Forelimb muscle (tissue), 1 donor: ENCODE measurements around the gene SDHAF1. TPM values are rescaled to one million over a fixed set of nuclear protein-coding genes. Genes with fewer than 3 reads are reported as not detected.
A peak's percentile ranks its signal among the peaks of the same experiment; 100 is the strongest.
"Not testable (repeated sequence)": the region's sequence is repeated elsewhere in the genome, so short reads cannot be mapped to it uniquely, and the experiment has no call there.

Source experiments
- DNase-seq: peaks from one replicate; pipeline ENCODE4 v3.0.0-alpha.2; 2013; ENCODE audit warnings: low read depth
- polyA plus RNA-seq: library from polyadenylated mRNA; unstranded; fragments of 120-200 nt; gene quantifications from one replicate; pipeline ENCODE4 v1.2.1, GENCODE V29; 2013; ENCODE audit not compliant: insufficient read length

The SDHAF1 gene
- polyA plus RNA-seq, 1 donor: 12.9 TPM

GRCh38 chr19:36014012-36014924, 19.3 kb downstream of the SDHAF1 start, which contains the start of gene ALKBH6:
TSS of gene ALKBH6 (minus strand) at chr19:36014213. CDS start at chr19:36013397, 816 bp downstream.
- DNase-seq: peak; percentile 93

- no peak for DNase-seq
These were observed 24.2 kb downstream of the SDHAF1 start for GRCh38 chr19:36019061-36019670.

- no peak for DNase-seq
These were observed 28.4 kb downstream of the SDHAF1 start for GRCh38 chr19:36023432-36023831.

- DNase-seq: no peak
These were observed 30.6 kb downstream of the SDHAF1 start for GRCh38 chr19:36025541-36025940.

GRCh38 chr19:36026091-36026876, 31.3 kb downstream of the SDHAF1 start:
- no peak for DNase-seq

GRCh38 chr19:36027696-36028095, 32.7 kb downstream of the SDHAF1 start:
- DNase-seq: no peak

GRCh38 chr19:36028313-36029041, 33.5 kb downstream of the SDHAF1 start:
- DNase-seq: no peak

GRCh38 chr19:36030264-36031148, 35.5 kb downstream of the SDHAF1 start:
- no peak for DNase-seq

- no peak for DNase-seq
These were observed 36.3 kb downstream of the SDHAF1 start for GRCh38 chr19:36031308-36031707.

- DNase-seq: no peak
These were observed 37.5 kb downstream of the SDHAF1 start, which contains the start of gene CLIP3 for GRCh38 chr19:36032251-36033104. TSS of gene CLIP3 (minus strand) at chr19:36032873. CDS start at chr19:36032357, 516 bp downstream.

GRCh38 chr19:36040495-36040894, 45.5 kb downstream of the SDHAF1 start:
- no peak for DNase-seq

- not testable (repeated sequence) for DNase-seq
These were observed 46.1 kb downstream of the SDHAF1 start for GRCh38 chr19:36041092-36041491.

GRCh38 chr19:36041831-36042230, 46.8 kb downstream of the SDHAF1 start:
- no peak for DNase-seq

GRCh38 chr19:36043952-36044351, 49.0 kb downstream of the SDHAF1 start:
- no peak for DNase-seq

Other genes starting within 250 kb of the SDHAF1 start
- gene U2AF1L4, start 249.8 kb upstream of the SDHAF1 start, polyA plus RNA-seq: 16.6 TPM
- gene PSENEN, start 249.5 kb upstream of the SDHAF1 start, polyA plus RNA-seq: 31.7 TPM
- gene LIN37, start 246.6 kb upstream of the SDHAF1 start, polyA plus RNA-seq: 8.6 TPM
- gene HSPB6, start 238.2 kb upstream of the SDHAF1 start, polyA plus RNA-seq: 853 TPM
- 13.9 TPM for gene PROSER3, start 237.0 kb upstream of the SDHAF1 start, polyA plus RNA-seq
- 15.0 TPM for gene ARHGAP33, start 219.6 kb upstream of the SDHAF1 start, polyA plus RNA-seq
- not detected for gene PRODH2, start 182.3 kb upstream of the SDHAF1 start, polyA plus RNA-seq
- 0.24 TPM for gene NPHS1, start 142.7 kb upstream of the SDHAF1 start, polyA plus RNA-seq
- 0.28 TPM for gene KIRREL2, start 138.3 kb upstream of the SDHAF1 start, polyA plus RNA-seq
- gene APLP1, start 126.6 kb upstream of the SDHAF1 start, polyA plus RNA-seq: 7.1 TPM
- gene NFKBID, start 94.6 kb upstream of the SDHAF1 start, polyA plus RNA-seq: 1.2 TPM
- gene HCST, start 92.7 kb upstream of the SDHAF1 start, polyA plus RNA-seq: 4.7 TPM
- 14.7 TPM for gene TYROBP, start 86.9 kb upstream of the SDHAF1 start, polyA plus RNA-seq
- 7.0 TPM for gene LRFN3, start 58.8 kb upstream of the SDHAF1 start, polyA plus RNA-seq
- gene SYNE4, start 13.6 kb downstream of the SDHAF1 start, polyA plus RNA-seq: 0.59 TPM
- 8.5 TPM for gene ALKBH6, start 19.0 kb downstream of the SDHAF1 start, polyA plus RNA-seq
- gene CLIP3, start 37.7 kb downstream of the SDHAF1 start, polyA plus RNA-seq: 15.5 TPM
- 8.6 TPM for gene THAP8, start 59.1 kb downstream of the SDHAF1 start, polyA plus RNA-seq
- 2.5 TPM for gene WDR62, start 59.7 kb downstream of the SDHAF1 start, polyA plus RNA-seq
- gene OVOL3, start 116.0 kb downstream of the SDHAF1 start, polyA plus RNA-seq: not detected
- gene POLR2I, start 119.7 kb downstream of the SDHAF1 start, polyA plus RNA-seq: 42.3 TPM
- 80.0 TPM for gene TBCB, start 120.3 kb downstream of the SDHAF1 start, polyA plus RNA-seq
- gene CAPNS1, start 144.9 kb downstream of the SDHAF1 start, polyA plus RNA-seq: 464 TPM
- gene COX7A1, start 157.3 kb downstream of the SDHAF1 start, polyA plus RNA-seq: 219 TPM
- gene ZNF565, start 219.5 kb downstream of the SDHAF1 start, polyA plus RNA-seq: 5.9 TPM
- 60.5 TPM for gene ZNF146, start 219.9 kb downstream of the SDHAF1 start, polyA plus RNA-seq